Neural progenitor cell (in vitro differentiated cells): ENCODE results near the gene ZNF423. TPM values are rescaled to one million over a fixed set of nuclear protein-coding genes. Genes with fewer than 3 reads are reported as not detected.
A peak's percentile ranks its signal among the peaks of the same experiment; 100 is the strongest.

Experiments used
- DNase-seq: peaks from one replicate; pipeline ENCODE4 v3.0.0-alpha.2; 2016; ENCODE audit warnings: low spot score
- H2AFZ ChIP-seq: fragments of 200-600 bp; sonication (generic); replicated peaks from 2 replicates; pipeline ENCODE4 v1.6.1; 2016; ENCODE audit warnings: antibody characterized with exemption
- H3F3A ChIP-seq: fragments of 200-600 bp; sonication (generic); 2 replicates; pipeline ENCODE4 v1.6.1; 2016; ENCODE audit warnings: antibody characterized with exemption, low read depth
- H3K27ac ChIP-seq: fragments of 200-600 bp; sonication (generic); 2 replicates; pipeline ENCODE4 v1.5.1; 2016; ENCODE audit warnings: mild to moderate bottlenecking
- H3K27me3 ChIP-seq: fragments of 200-600 bp; sonication (generic); 2 replicates; pipeline ENCODE4 v1.6.1; 2016; ENCODE audit warnings: mild to moderate bottlenecking, moderate library complexity
- H3K36me3 ChIP-seq: fragments of 200-600 bp; sonication (generic); 2 replicates; pipeline ENCODE4 v1.5.1; 2016
- H3K4me1 ChIP-seq: fragments of 200-600 bp; sonication (generic); 2 replicates; pipeline ENCODE4 v1.6.1; 2016; ENCODE audit warnings: mixed run types
- H3K4me2 ChIP-seq: fragments of 200-600 bp; sonication (generic); 2 replicates; pipeline ENCODE4 v1.6.1; 2016
- H3K4me3 ChIP-seq: fragments of 200-600 bp; sonication (generic); 2 replicates; pipeline ENCODE4 v1.5.1; 2016
- H3K79me2 ChIP-seq: fragments of 200-600 bp; sonication (generic); 2 replicates; pipeline ENCODE4 v1.6.1; 2016; ENCODE audit warnings: low read depth
- H3K9ac ChIP-seq: fragments of 200-600 bp; sonication (generic); 2 replicates; pipeline ENCODE4 v1.6.1; 2016
- H3K9me3 ChIP-seq: fragments of 200-600 bp; sonication (generic); 2 replicates; pipeline ENCODE4 v1.5.1; 2016; ENCODE audit warnings: low read depth
- H4K20me1 ChIP-seq: fragments of 200-600 bp; sonication (generic); 2 replicates; pipeline ENCODE4 v1.6.1; 2016; ENCODE audit warnings: low read depth
- H3K27ac Mint-ChIP-seq: 3 replicates; pipeline ENCODE4 v1.8.0; 2021; ENCODE audit warnings: mixed read lengths
- H3K27me3 Mint-ChIP-seq: 2 replicates; pipeline ENCODE4 v1.8.0; 2022; ENCODE audit warnings: low read depth, mild to moderate bottlenecking, inconsistent platforms, moderate library complexity, mixed read lengths; ENCODE audit not compliant: insufficient read depth
- H3K36me3 Mint-ChIP-seq: 3 replicates; pipeline ENCODE4 v1.8.0; 2021; ENCODE audit warnings: mixed read lengths
- H3K4me1 Mint-ChIP-seq: 3 replicates; pipeline ENCODE4 v1.8.0; 2021; ENCODE audit warnings: mixed read lengths
- H3K4me3 Mint-ChIP-seq: 3 replicates; pipeline ENCODE4 v1.8.0; 2021; ENCODE audit warnings: mild to moderate bottlenecking, moderate library complexity, mixed read lengths
- H3K9me3 Mint-ChIP-seq: 3 replicates; pipeline ENCODE4 v1.8.0; 2020; ENCODE audit warnings: mixed read lengths
- EZH2 ChIP-seq: fragments of 200-600 bp; sonication (generic); IDR thresholded peaks from 2 replicates; pipeline ENCODE4 v1.6.1; 2017; ENCODE audit warnings: antibody characterized with exemption, mild to moderate bottlenecking, moderate library complexity
- EZH2phosphoT487 ChIP-seq: fragments of 200-600 bp; sonication (generic); IDR thresholded peaks from 2 replicates; pipeline ENCODE4 v1.6.1; 2017; ENCODE audit warnings: antibody characterized with exemption
- total RNA-seq: library from RNA; depleted of rRNA; stranded (reverse); fragments of >200 nt; gene quantifications from 2 replicates; pipeline ENCODE4 v1.2.3, GENCODE V29; 2015; ENCODE audit warnings: low replicate concordance
- TF ChIP-seq, protein P1 (sequence below): fragments of 200-600 bp; sonication (generic); IDR thresholded peaks from 2 replicates; pipeline ENCODE4 v1.5.1; 2017; ENCODE audit warnings: antibody characterized with exemption, mild to moderate bottlenecking

ZNF423 gene
- total RNA-seq, 1 donor from 2014 or later: 21.9 TPM

DNA sequence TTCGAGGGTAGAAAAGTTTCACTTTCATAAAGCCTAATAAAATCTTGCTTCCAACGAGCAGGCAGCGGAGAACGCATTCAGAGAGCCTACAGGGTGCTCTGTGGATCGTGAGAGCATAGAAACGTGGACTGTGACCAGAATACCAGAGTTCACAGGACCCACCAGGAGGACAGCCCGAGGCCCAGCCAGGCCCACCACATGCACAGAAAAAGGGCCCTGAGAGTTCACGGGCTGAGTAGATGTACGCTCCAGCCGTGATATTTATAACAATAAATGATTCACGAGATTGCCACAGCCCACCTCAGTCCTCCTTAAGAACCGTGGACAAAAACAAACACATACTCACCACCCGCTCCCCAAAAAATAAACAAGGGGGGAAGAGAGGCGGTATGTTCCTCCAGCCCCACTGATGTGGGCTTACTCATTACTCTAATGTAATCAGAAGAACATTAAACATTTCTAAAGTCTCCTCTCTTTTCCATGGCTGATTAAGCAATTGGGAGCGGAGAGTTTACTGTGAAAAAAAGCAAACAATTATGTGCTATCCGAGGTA, 275.1 kb downstream of the ZNF423 start:
- no peaks in the 10 kb centered on the region for H3K27me3 Mint-ChIP-seq
- Histone ChIP-seq H4K20me1 (peaks cover 13% of the 10 kb centered on the region), H2AFZ (no peak overlapping the region), H3K4me3 (no peak overlapping the region), H3K79me2 (peaks cover 18% of the 10 kb centered on the region), H3K9ac (no peak overlapping the region), H3K27me3 (no peaks in the 10 kb centered on the region), H3K27ac (no peak overlapping the region), H3F3A (no peaks in the 10 kb centered on the region), H3K9me3 (no peaks in the 10 kb centered on the region), H3K4me1 (peaks cover 35% of the 10 kb centered on the region), H3K4me2 (no peak overlapping the region), H3K36me3 (no peaks in the 10 kb centered on the region)
- H3K4me1 Mint-ChIP-seq: peaks cover 56% of the 10 kb centered on the region
- no peak for DNase-seq
- no peaks in the 10 kb centered on the region for H3K9me3 Mint-ChIP-seq
- H3K27ac Mint-ChIP-seq: no peak overlapping the region
- no peak overlapping the region for H3K4me3 Mint-ChIP-seq
- peaks cover 6% of the 10 kb centered on the region for H3K36me3 Mint-ChIP-seq
- no peak for TF ChIP-seq EZH2phosphoT487
- TF ChIP-seq, protein P1, sequence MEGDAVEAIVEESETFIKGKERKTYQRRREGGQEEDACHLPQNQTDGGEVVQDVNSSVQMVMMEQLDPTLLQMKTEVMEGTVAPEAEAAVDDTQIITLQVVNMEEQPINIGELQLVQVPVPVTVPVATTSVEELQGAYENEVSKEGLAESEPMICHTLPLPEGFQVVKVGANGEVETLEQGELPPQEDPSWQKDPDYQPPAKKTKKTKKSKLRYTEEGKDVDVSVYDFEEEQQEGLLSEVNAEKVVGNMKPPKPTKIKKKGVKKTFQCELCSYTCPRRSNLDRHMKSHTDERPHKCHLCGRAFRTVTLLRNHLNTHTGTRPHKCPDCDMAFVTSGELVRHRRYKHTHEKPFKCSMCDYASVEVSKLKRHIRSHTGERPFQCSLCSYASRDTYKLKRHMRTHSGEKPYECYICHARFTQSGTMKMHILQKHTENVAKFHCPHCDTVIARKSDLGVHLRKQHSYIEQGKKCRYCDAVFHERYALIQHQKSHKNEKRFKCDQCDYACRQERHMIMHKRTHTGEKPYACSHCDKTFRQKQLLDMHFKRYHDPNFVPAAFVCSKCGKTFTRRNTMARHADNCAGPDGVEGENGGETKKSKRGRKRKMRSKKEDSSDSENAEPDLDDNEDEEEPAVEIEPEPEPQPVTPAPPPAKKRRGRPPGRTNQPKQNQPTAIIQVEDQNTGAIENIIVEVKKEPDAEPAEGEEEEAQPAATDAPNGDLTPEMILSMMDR: no peak
- TF ChIP-seq EZH2: no peak

DNA sequence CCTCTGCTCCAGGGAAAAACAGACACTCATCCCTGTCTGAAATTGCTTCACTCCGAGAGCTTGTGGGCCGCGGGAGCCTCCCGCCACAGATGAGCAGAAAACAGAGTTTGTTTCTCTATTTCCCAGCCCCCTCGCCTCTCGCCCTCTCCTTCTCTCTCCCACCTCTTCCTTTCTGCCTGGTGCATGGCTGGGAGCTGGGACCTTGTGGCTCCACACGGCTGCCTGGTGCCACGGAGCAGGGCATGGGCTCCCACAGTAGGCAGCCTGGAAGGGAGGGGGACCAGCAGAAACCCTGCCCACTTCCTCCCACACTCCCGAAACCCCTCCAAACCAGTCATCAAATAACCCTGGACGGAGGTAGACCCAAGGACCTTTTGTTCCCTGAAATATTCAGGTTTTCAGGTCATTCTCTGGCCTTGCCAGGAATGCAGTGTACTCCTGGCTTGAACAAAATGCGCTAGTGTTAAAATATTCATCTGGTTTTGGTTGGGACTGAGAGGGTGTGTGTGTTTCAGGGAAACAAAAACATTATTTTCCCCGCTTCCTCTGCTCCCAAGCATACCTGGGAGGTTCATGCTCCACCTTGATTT, 277.4 kb downstream of the ZNF423 start:
- no peak for TF ChIP-seq EZH2phosphoT487
- TF ChIP-seq EZH2: no peak
- TF ChIP-seq, protein P1: no peak
- H3K9me3 Mint-ChIP-seq: no peaks in the 10 kb centered on the region
- Histone ChIP-seq H3F3A (no peaks in the 10 kb centered on the region), H3K4me2 (no peak overlapping the region), H3K4me3 (no peak overlapping the region), H3K27me3 (no peaks in the 10 kb centered on the region), H4K20me1 (peaks cover 4% of the 10 kb centered on the region), H3K79me2 (peaks cover 15% of the 10 kb centered on the region), H3K27ac (no peak overlapping the region), H3K36me3 (no peaks in the 10 kb centered on the region), H3K9me3 (no peaks in the 10 kb centered on the region), H3K4me1 (peaks cover 26% of the 10 kb centered on the region), H3K9ac (no peak overlapping the region), H2AFZ (no peak overlapping the region)
- peaks cover 2% of the 10 kb centered on the region for H3K27me3 Mint-ChIP-seq
- peak overlapping the region; percentile 74 for H3K27ac Mint-ChIP-seq
- no peak overlapping the region for H3K4me3 Mint-ChIP-seq
- peaks cover 45% of the 10 kb centered on the region for H3K4me1 Mint-ChIP-seq
- H3K36me3 Mint-ChIP-seq: peaks cover 14% of the 10 kb centered on the region
- DNase-seq: no peak

DNA sequence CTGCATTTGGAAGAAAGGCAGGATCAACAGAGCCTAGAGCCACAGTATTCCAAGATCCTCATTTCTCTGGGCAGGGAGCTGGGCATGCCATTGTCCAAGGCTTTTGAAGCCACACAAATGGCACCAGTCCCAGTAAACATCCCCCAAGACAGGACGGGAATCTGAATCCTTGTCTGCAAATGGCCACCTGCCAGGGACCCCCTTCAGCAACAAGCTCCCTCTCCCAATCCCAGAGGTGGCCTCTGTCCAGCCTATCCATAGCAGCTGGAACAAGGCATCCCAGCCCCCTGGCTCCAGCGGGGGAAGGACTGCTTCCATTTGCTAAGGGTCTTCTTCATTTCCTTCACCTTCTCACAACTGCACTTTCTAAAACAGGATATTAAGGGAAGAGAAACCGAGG, 277.9 kb downstream of the ZNF423 start:
- Histone ChIP-seq H4K20me1 (peaks cover 4% of the 10 kb centered on the region), H3K36me3 (no peaks in the 10 kb centered on the region), H2AFZ (no peak overlapping the region), H3K27ac (no peak overlapping the region), H3F3A (no peaks in the 10 kb centered on the region), H3K4me3 (no peak overlapping the region), H3K79me2 (peaks cover 15% of the 10 kb centered on the region), H3K27me3 (no peaks in the 10 kb centered on the region), H3K9ac (no peak overlapping the region), H3K4me1 (peaks cover 26% of the 10 kb centered on the region), H3K9me3 (no peaks in the 10 kb centered on the region), H3K4me2 (no peak overlapping the region)
- H3K4me3 Mint-ChIP-seq: no peak overlapping the region
- DNase-seq: no peak
- H3K4me1 Mint-ChIP-seq: peaks cover 45% of the 10 kb centered on the region
- peak overlapping the region; percentile 74 for H3K27ac Mint-ChIP-seq
- peaks cover 19% of the 10 kb centered on the region for H3K36me3 Mint-ChIP-seq
- no peaks in the 10 kb centered on the region for H3K9me3 Mint-ChIP-seq
- peaks cover 2% of the 10 kb centered on the region for H3K27me3 Mint-ChIP-seq
- TF ChIP-seq, protein P1: no peak
- TF ChIP-seq EZH2 (no peak), EZH2phosphoT487 (no peak)
